Activated CD4-positive, CD25-positive, alpha-beta regulatory T cell treated with anti-CD3 and anti-CD28 coated beads, Interleukin-2, amount 50 U/mL, for 72 hours (primary cell): ENCODE data around the gene PPP1R16B.
"Not testable (repeated sequence)": the region's sequence is repeated elsewhere in the genome, so short reads cannot be mapped to it uniquely, and the experiment has no call there.

ENCODE experiments used
- DNase-seq: peaks from one replicate; pipeline ENCODE4 v3.0.0; 2021

The PPP1R16B gene

GRCh38 chr20:38794057-38794456 is 11.4 kb upstream of the PPP1R16B start:
- DNase-seq: not testable (repeated sequence)

- DNase-seq: no peak
Measured at GRCh38 chr20:38798266-38798665, 7.2 kb upstream of the PPP1R16B start.

GRCh38 chr20:38799203-38799602 is 6.3 kb upstream of the PPP1R16B start:
- no peak for DNase-seq

- no peak for DNase-seq
Measured at GRCh38 chr20:38800882-38801281, 4.6 kb upstream of the PPP1R16B start.

GRCh38 chr20:38804221-38804620 is 1.3 kb upstream of the PPP1R16B start:
- DNase-seq: no peak

- DNase-seq: peak; percentile 64
Measured at GRCh38 chr20:38804682-38805501, 605 bp upstream of the PPP1R16B start.

GRCh38 chr20:38805958-38806854 is 709 bp downstream of the PPP1R16B start:
- DNase-seq: peak; percentile 56

- DNase-seq: peak; percentile 36
Measured at GRCh38 chr20:38806855-38807655, 1.6 kb downstream of the PPP1R16B start.

GRCh38 chr20:38809942-38810341 is 4.4 kb downstream of the PPP1R16B start:
- DNase-seq: no peak

- no peak for DNase-seq
Measured at GRCh38 chr20:38810926-38811630, 5.6 kb downstream of the PPP1R16B start.

GRCh38 chr20:38811769-38812168 is 6.3 kb downstream of the PPP1R16B start:
- DNase-seq: no peak

GRCh38 chr20:38812182-38812581 is 6.7 kb downstream of the PPP1R16B start:
- no peak for DNase-seq

- DNase-seq: no peak
Measured at GRCh38 chr20:38812709-38813573, 7.4 kb downstream of the PPP1R16B start.

GRCh38 chr20:38813574-38813962 is 8.1 kb downstream of the PPP1R16B start:
- DNase-seq: not testable (repeated sequence)

GRCh38 chr20:38815446-38815845 is 9.9 kb downstream of the PPP1R16B start:
- no peak for DNase-seq

- no peak for DNase-seq
Measured at GRCh38 chr20:38818113-38819065, 12.9 kb downstream of the PPP1R16B start.

GRCh38 chr20:38825571-38825900 is 20.0 kb downstream of the PPP1R16B start:
- DNase-seq: no peak

- DNase-seq: no peak
Measured at GRCh38 chr20:38825901-38826625, 20.6 kb downstream of the PPP1R16B start.

- no peak for DNase-seq
Measured at GRCh38 chr20:38827770-38828281, 22.3 kb downstream of the PPP1R16B start.
